NT2/D1 (cell line): ENCODE measurements around the gene NFS1.

ENCODE experiments used
- DNase-seq: peaks from one replicate; pipeline ENCODE4 v3.0.0-alpha.2; 2011; ENCODE audit warnings: low read depth, low spot score
- H3K27me3 ChIP-seq: 2 replicates; pipeline ENCODE4 v1.6.0; 2011; ENCODE audit warnings: mild to moderate bottlenecking; ENCODE audit not compliant: insufficient read length, insufficient read depth
- H3K36me3 ChIP-seq: 2 replicates; pipeline ENCODE4 v1.6.1; 2011; ENCODE audit warnings: mild to moderate bottlenecking, low read length, mixed read lengths; ENCODE audit not compliant: insufficient read depth, insufficient read length
- H3K4me1 ChIP-seq: 2 replicates; pipeline ENCODE4 v1.5.1; 2011; ENCODE audit not compliant: insufficient read depth, insufficient read length
- H3K4me3 ChIP-seq: 2 replicates; pipeline ENCODE4 v1.5.1; 2011; ENCODE audit warnings: low read depth; ENCODE audit not compliant: insufficient read length
- H3K9ac ChIP-seq: 2 replicates; pipeline ENCODE4 v1.6.0; 2011; ENCODE audit warnings: low read depth; ENCODE audit not compliant: insufficient read length
- H3K9me3 ChIP-seq: 2 replicates; pipeline ENCODE4 v1.5.1; 2011; ENCODE audit warnings: mild to moderate bottlenecking, low read length; ENCODE audit not compliant: insufficient read depth
- SUZ12 ChIP-seq: IDR thresholded peaks from 2 replicates; pipeline ENCODE4 v1.6.1; 2011; ENCODE audit not compliant: insufficient read length, insufficient read depth; ENCODE audit errors: extremely low read depth
- YY1 ChIP-seq: IDR thresholded peaks from 2 replicates; pipeline ENCODE4 v1.6.1; 2011; ENCODE audit not compliant: insufficient read length, insufficient read depth
- ZNF274 ChIP-seq: IDR thresholded peaks from 2 replicates; pipeline ENCODE4 v1.6.1; 2011; ENCODE audit warnings: mild to moderate bottlenecking, low read depth, low read length

The NFS1 gene

GRCh38 chr20:35635652-35636051, 63.5 kb downstream of the NFS1 start:
- H3K4me1 ChIP-seq = peaks cover 7% of the 10 kb centered on the region
- H3K27me3 ChIP-seq = no peaks in the 10 kb centered on the region
- DNase-seq = no peak
- H3K36me3 ChIP-seq = peaks cover 28% of the 10 kb centered on the region
- TF ChIP-seq ZNF274 (no peak), YY1 (no peak), SUZ12 (no peak)
- H3K9ac ChIP-seq = no peak overlapping the region
- H3K9me3 ChIP-seq = no peaks in the 10 kb centered on the region
- H3K4me3 ChIP-seq = no peak overlapping the region

GRCh38 chr20:35632539-35633115, 66.5 kb downstream of the NFS1 start:
- TF ChIP-seq SUZ12 = no peak
- TF ChIP-seq ZNF274 = no peak
- TF ChIP-seq YY1 = no peak
- no peak for DNase-seq
- H3K9ac ChIP-seq = no peak overlapping the region
- H3K27me3 ChIP-seq = no peaks in the 10 kb centered on the region
- peaks cover 53% of the 10 kb centered on the region for H3K36me3 ChIP-seq
- H3K4me3 ChIP-seq = no peak overlapping the region
- no peaks in the 10 kb centered on the region for H3K9me3 ChIP-seq
- H3K4me1 ChIP-seq = peaks cover 4% of the 10 kb centered on the region

GRCh38 chr20:35630636-35631035, 68.5 kb downstream of the NFS1 start:
- no peaks in the 10 kb centered on the region for H3K9me3 ChIP-seq
- peaks cover 73% of the 10 kb centered on the region for H3K36me3 ChIP-seq
- no peak for DNase-seq
- H3K27me3 ChIP-seq = no peaks in the 10 kb centered on the region
- H3K4me1 ChIP-seq = peaks cover 2% of the 10 kb centered on the region
- no peak overlapping the region for H3K4me3 ChIP-seq
- no peak overlapping the region for H3K9ac ChIP-seq
- TF ChIP-seq YY1 (no peak), ZNF274 (no peak), SUZ12 (no peak)

DNA sequence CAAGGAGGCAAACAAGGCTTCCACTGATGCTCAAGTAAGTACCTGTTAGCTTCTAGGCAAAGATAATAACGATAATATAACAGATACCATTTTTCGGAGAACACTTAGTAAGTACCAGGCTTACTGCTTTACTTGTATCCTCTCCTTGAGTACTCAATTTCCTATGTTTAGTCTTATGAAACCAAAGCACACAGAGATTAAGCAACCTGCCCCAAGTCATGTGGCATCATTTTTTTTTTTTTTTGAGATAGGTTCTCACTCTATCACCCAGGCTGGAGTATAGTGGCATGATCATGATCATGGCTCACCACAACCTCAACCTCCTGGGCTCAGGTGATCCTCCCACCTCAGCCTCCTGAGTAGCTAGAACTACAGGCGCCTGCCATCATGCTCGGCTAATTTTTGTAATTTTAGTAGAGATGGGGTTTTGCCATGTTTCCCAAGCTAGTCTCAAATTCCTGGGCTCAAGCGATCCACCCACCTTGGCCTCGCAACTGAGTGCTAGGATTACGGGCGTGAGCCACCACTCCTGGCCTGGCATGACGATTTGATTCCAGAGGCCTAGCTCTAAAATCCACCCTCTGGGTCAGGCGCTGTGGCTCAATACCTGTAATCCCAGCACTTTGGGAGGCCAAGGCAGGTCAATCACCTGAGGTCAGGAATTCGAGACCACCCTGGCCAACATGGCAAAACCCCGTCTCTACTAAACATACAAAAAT, 69.6 kb downstream of the NFS1 start:
- Histone ChIP-seq H3K27me3 (no peaks in the 10 kb centered on the region), H3K36me3 (peaks cover 83% of the 10 kb centered on the region), H3K9ac (no peak overlapping the region), H3K9me3 (no peaks in the 10 kb centered on the region), H3K4me3 (no peak overlapping the region), H3K4me1 (peaks cover 2% of the 10 kb centered on the region)
- no peak for TF ChIP-seq SUZ12
- TF ChIP-seq YY1 = no peak
- no peak for TF ChIP-seq ZNF274
- no peak for DNase-seq

- no peaks in the 10 kb centered on the region for H3K27me3 ChIP-seq
- no peak for DNase-seq
- H3K9ac ChIP-seq = no peak overlapping the region
- no peak overlapping the region for H3K4me3 ChIP-seq
- TF ChIP-seq SUZ12 = no peak
- TF ChIP-seq ZNF274 = no peak
- no peak for TF ChIP-seq YY1
- peaks cover 2% of the 10 kb centered on the region for H3K4me1 ChIP-seq
- H3K36me3 ChIP-seq = peaks cover 78% of the 10 kb centered on the region
- H3K9me3 ChIP-seq = no peaks in the 10 kb centered on the region
These were observed 72.0 kb downstream of the NFS1 start for GRCh38 chr20:35627121-35627520.

DNA sequence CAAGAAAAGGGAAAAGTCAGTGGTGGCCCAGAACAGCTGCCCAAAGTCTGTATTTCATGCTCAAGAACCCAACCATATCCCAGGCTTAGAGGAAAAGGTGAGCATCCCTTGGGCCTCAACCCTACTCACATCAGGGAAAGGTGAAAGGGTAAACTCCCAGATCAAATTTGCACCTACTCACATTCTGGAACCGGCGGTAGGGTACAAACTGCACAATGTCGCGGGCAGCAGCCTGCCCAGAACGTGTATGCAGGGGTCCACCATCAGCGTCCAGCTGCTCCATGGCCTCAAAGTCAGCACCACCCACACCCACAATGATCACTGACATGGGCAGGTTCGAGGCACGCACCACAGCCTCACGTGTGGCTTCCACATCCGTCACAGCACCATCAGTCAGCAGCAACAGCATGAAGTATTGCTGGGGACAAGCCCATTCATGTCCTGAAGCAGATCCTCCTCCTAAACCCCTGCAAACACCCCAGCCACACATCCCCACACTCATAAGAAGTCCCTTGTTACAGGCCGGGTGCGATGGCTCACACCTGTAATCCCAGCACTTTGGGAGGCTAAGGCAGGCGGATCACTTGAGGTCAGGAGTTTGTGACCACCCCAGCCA, 72.7 kb downstream of the NFS1 start:
- TF ChIP-seq ZNF274 (no peak), SUZ12 (no peak), YY1 (no peak)
- H3K36me3 ChIP-seq = peaks cover 78% of the 10 kb centered on the region
- H3K4me3 ChIP-seq = no peak overlapping the region

DNA sequence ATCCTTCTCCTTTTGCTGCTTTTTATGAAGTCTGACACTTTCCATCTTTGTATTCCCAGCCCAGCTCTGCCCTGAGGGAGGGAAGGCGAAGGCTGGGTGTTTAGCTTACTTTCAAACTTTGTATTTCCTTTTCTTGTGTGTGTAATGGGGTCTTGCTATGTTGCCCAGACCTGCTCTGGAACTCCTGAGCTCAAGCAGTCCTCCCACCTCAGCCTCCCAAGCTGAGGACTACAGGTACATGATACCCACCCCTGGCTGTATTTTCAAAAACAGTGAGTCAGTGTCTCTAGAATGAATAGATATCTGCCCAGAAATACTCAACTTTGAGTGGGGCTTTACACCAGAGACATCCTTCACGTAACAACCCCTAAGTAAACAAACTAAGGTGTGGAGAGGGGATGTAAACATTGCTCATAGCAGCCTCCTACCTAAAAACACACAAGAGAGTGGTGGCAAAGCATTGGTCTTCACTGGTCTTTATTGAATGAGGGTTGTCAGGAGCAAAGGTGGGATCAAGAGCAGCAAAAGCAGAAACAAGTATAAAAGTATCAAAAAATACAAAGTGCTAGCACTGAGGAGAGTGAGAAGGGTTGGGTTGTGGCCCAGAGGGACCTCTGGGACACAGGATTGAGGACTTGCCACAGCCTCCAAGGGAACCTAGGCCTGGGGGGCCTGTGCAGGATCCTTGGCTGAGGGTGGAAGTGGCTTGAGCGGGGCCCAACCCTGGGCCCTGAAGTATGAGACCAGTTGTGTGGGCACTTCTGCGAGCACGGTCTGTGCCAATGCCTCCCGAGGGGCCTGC, 73.4 kb downstream of the NFS1 start:
- Histone ChIP-seq H3K36me3 (peaks cover 78% of the 10 kb centered on the region), H3K27me3 (no peaks in the 10 kb centered on the region), H3K4me1 (peaks cover under 1% of the 10 kb centered on the region), H3K4me3 (no peak overlapping the region), H3K9me3 (no peaks in the 10 kb centered on the region), H3K9ac (no peak overlapping the region)
- TF ChIP-seq YY1 (no peak), ZNF274 (no peak), SUZ12 (no peak)
- no peak for DNase-seq

More for the DNA sequence above, 72.7 kb downstream of the NFS1 start:
- no peak for DNase-seq
- no peaks in the 10 kb centered on the region for H3K27me3 ChIP-seq
- H3K9me3 ChIP-seq = no peaks in the 10 kb centered on the region
- peaks cover 2% of the 10 kb centered on the region for H3K4me1 ChIP-seq
- H3K9ac ChIP-seq = no peak overlapping the region
